Testis (tissue), 2 donors: ENCODE results near the gene ZNF140.

ENCODE experiments used
- POLR2A ChIP-seq: fragments of 450-650 bp; IDR thresholded peaks from one replicate; pipeline ENCODE4 v1.6.1; 2017; ENCODE audit warnings: antibody characterized with exemption, mild to moderate bottlenecking, moderate library complexity
- TF ChIP-seq, protein P1 (sequence below), 3 experiments: fragments of 450-650 bp in 2 of 3; fragments of 200-600 bp in 1 of 3; sonication (generic) in 1 of 3; IDR thresholded peaks; one replicate each; pipeline ENCODE4 v1.5.1; 2016 to 2019; ENCODE audit warnings: antibody characterized with exemption in 3 of 3, mild to moderate bottlenecking in 2 of 3, moderate library complexity in 1 of 3

DNA sequence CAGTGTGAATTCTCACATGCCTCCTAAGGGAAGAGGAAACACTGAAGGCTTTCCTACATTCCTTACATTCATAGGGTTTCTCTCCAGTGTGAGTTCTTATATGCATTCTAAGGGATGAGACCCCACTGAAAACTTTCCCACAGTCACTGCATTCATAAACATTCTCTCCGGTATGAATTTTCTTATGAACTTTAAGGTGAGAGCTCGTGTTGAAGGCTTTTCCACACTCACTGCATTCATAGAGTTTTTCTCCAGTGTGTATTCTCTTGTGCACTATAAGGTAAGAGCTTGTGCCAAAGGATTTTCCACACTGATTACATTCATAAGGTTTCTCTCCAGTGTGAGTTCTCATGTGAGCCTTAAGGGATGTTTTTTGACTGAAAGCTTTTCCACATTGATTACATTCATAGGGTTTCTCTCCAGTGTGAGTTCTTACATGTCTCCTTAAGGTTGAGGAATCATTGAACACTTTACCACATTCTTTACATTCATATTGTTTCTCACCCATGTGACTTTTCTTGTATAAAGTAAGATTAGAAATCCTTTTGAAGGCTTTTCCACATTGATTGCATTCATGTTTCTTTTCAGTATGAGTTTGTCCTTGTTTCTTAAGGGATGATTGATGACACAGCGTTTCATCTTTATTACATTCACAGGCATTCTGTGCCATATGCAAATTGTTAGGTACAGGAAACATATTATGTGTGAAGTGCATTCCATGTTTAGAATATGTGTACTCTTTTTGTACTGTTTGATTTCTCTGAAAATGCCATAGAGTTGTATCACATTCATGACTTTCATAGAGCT, 39.9 kb downstream of the ZNF140 start:
- TF ChIP-seq, protein P1, sequence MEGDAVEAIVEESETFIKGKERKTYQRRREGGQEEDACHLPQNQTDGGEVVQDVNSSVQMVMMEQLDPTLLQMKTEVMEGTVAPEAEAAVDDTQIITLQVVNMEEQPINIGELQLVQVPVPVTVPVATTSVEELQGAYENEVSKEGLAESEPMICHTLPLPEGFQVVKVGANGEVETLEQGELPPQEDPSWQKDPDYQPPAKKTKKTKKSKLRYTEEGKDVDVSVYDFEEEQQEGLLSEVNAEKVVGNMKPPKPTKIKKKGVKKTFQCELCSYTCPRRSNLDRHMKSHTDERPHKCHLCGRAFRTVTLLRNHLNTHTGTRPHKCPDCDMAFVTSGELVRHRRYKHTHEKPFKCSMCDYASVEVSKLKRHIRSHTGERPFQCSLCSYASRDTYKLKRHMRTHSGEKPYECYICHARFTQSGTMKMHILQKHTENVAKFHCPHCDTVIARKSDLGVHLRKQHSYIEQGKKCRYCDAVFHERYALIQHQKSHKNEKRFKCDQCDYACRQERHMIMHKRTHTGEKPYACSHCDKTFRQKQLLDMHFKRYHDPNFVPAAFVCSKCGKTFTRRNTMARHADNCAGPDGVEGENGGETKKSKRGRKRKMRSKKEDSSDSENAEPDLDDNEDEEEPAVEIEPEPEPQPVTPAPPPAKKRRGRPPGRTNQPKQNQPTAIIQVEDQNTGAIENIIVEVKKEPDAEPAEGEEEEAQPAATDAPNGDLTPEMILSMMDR (IDR thresholded peaks at IDR 0.05) = no peak
- no peak for TF ChIP-seq POLR2A
